Measurements from ENCODE around the gene SMARCD3. TPM values are rescaled to one million over a fixed set of nuclear protein-coding genes. Genes with fewer than 3 reads are reported as not detected.

The SMARCD3 gene
- total and polyA plus RNA-seq, 2 of the 13 experiments (the other 11 are each of a cell fraction or from before 2014, with no cell fraction given), result 0.20 to 0.62 TPM

GRCh38 chr7:151248346-151249033 is at the start of gene SMARCD3 (continued):
- no peak for TF ChIP-seq JARID2 (CRISPR knock-in tag; IDR thresholded peaks at IDR 0.05; ENCODE audit: insufficient replicate concordance)
- TF ChIP-seq ZNF263 (CRISPR knock-in tag; IDR thresholded peaks at IDR 0.05), result 0 out of 2 replicates have a peak, but pooled peaks have one; percentile 34
- no peak for TF ChIP-seq ZHX2 (IDR thresholded peaks at IDR 0.05; ENCODE audit: low read depth)
- no peak for TF ChIP-seq ZHX2 (CRISPR knock-in tag; IDR thresholded peaks at IDR 0.05; ENCODE audit: borderline replicate concordance)
- TF ChIP-seq TRIM24 (CRISPR knock-in tag; IDR thresholded peaks at IDR 0.05), result no peak
- no peak for TF ChIP-seq ZNF629 (CRISPR knock-in tag; conservative IDR thresholded peaks at IDR 0.05)
- no peak for TF ChIP-seq MZF1 (CRISPR knock-in tag; IDR thresholded peaks at IDR 0.05; ENCODE audit: borderline replicate concordance)
- TF ChIP-seq PHF21A (CRISPR knock-in tag; IDR thresholded peaks at IDR 0.05), result peak; percentile 24; the same call in 1 of the 2 replicates
- TF ChIP-seq ZNF549 (CRISPR knock-in tag; IDR thresholded peaks at IDR 0.05), result no peak
- TF ChIP-seq ZFP91 (CRISPR knock-in tag; IDR thresholded peaks at IDR 0.05; ENCODE audit: borderline replicate concordance), result peak; percentile 29; the same call in 1 of the 2 replicates
- peak; percentile 85 for TF ChIP-seq SKI (IDR thresholded peaks at IDR 0.05; ENCODE audit: partially characterized antibody)
- no peak for TF ChIP-seq ZNF281 (CRISPR knock-in tag; IDR thresholded peaks at IDR 0.05; ENCODE audit: borderline replicate concordance)
- TF ChIP-seq SRSF1 (optimal IDR thresholded peaks at IDR 0.05; ENCODE audit: low read depth, low read length), result no peak
- no peak for TF ChIP-seq ZNF441 (CRISPR knock-in tag; IDR thresholded peaks at IDR 0.05; ENCODE audit: borderline replicate concordance)
- no peak for TF ChIP-seq THAP11 (CRISPR knock-in tag; IDR thresholded peaks at IDR 0.05)
- TF ChIP-seq, protein P1, sequence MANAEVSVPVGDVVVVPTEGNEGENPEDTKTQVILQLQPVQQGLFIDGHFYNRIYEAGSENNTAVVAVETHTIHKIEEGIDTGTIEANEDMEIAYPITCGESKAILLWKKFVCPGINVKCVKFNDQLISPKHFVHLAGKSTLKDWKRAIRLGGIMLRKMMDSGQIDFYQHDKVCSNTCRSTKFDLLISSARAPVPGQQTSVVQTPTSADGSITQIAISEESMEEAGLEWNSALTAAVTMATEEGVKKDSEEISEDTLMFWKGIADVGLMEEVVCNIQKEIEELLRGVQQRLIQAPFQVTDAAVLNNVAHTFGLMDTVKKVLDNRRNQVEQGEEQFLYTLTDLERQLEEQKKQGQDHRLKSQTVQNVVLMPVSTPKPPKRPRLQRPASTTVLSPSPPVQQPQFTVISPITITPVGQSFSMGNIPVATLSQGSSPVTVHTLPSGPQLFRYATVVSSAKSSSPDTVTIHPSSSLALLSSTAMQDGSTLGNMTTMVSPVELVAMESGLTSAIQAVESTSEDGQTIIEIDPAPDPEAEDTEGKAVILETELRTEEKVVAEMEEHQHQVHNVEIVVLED (CRISPR knock-in tag; IDR thresholded peaks at IDR 0.05; ENCODE audit: borderline replicate concordance), result no peak
- TF ChIP-seq GPN1 (CRISPR knock-in tag; IDR thresholded peaks at IDR 0.05; ENCODE audit: borderline replicate concordance), result no peak

All from HepG2 (cell line).